Epithelial cell of esophagus (primary cell): ENCODE measurements around the gene CELSR3.

Experiments
- DNase-seq: peaks from one replicate; pipeline ENCODE4 v3.0.0; 2010; ENCODE audit warnings: low read depth
- H3K4me3 ChIP-seq: 2 replicates; pipeline ENCODE4 v1.5.1; 2011; ENCODE audit warnings: mild to moderate bottlenecking, low read length, control low read depth
- CTCF ChIP-seq: IDR thresholded peaks from 2 replicates; pipeline ENCODE4 v1.5.1; 2011; ENCODE audit warnings: low read depth, mild to moderate bottlenecking, low read length, control low read depth, inconsistent platforms; ENCODE audit not compliant: insufficient read depth; ENCODE audit errors: missing control alignments

Gene CELSR3

GRCh38 chr3:48593337-48593736, 69.3 kb downstream of the CELSR3 start:
- H3K4me3 ChIP-seq = peak overlapping the region; percentile 77
- no peak for TF ChIP-seq CTCF
- no peak for DNase-seq

- no peak for DNase-seq
- no peak for TF ChIP-seq CTCF
- H3K4me3 ChIP-seq = peak overlapping the region; percentile 77
Observed at GRCh38 chr3:48592519-48593087, 70.1 kb downstream of the CELSR3 start.

- TF ChIP-seq CTCF = no peak
- H3K4me3 ChIP-seq = peak overlapping the region; percentile 77
- DNase-seq = no peak
Observed at GRCh38 chr3:48591886-48592518, 70.7 kb downstream of the CELSR3 start.

GRCh38 chr3:48591436-48591835, 71.2 kb downstream of the CELSR3 start:
- peak overlapping the region; percentile 77 for H3K4me3 ChIP-seq
- no peak for TF ChIP-seq CTCF
- DNase-seq = no peak

- DNase-seq = no peak
- H3K4me3 ChIP-seq = no peak overlapping the region
- TF ChIP-seq CTCF = no peak
Observed at GRCh38 chr3:48588230-48588629, 74.5 kb downstream of the CELSR3 start.

GRCh38 chr3:48587686-48588085, 75.0 kb downstream of the CELSR3 start:
- no peak for TF ChIP-seq CTCF
- DNase-seq = no peak
- no peak overlapping the region for H3K4me3 ChIP-seq
